CD14-positive monocyte (primary cell): Measurements from ENCODE around the gene SAFB2. TPM values are rescaled to one million over a fixed set of nuclear protein-coding genes. Genes with fewer than 3 reads are reported as not detected.

Experiments used
- DNase-seq, 3 donors: peaks; one replicate each; pipeline ENCODE4 v3.0.0-alpha.2; 2011 to 2022
- H2AFZ ChIP-seq: 2 replicates; pipeline ENCODE4 v1.6.0; 2012; ENCODE audit warnings: mild to moderate bottlenecking, low read depth, low read length, inconsistent platforms; ENCODE audit not compliant: insufficient read depth, poor library complexity, severe bottlenecking
- H3K27ac ChIP-seq, 2 donors: 1 replicate in 1 of 2; 2 replicates in 1 of 2; pipeline ENCODE4 v1.5.1; 2012 to 2013; ENCODE audit warnings: low read length in 2 of 2, control low read depth in 1 of 2, inconsistent platforms in 1 of 2, low read depth in 1 of 2, mild to moderate bottlenecking in 1 of 2
- H3K27me3 ChIP-seq, 2 donors: one replicate each; pipeline versions ENCODE4 v1.6.0 to v1.6.1; 2011 to 2013; ENCODE audit warnings: low read length in 2 of 2; ENCODE audit not compliant: control insufficient read depth in 2 of 2, insufficient read depth in 2 of 2
- H3K36me3 ChIP-seq, 2 donors: replicated peaks in 1 of 2; 1 replicate in 1 of 2; 2 replicates in 1 of 2; pipeline versions ENCODE4 v1.5.1 to v1.6.1; 2012 to 2013; ENCODE audit warnings: low read length in 2 of 2, control low read depth in 1 of 2, inconsistent platforms in 1 of 2, mild to moderate bottlenecking in 1 of 2; ENCODE audit not compliant: insufficient read depth in 2 of 2, control insufficient read depth in 1 of 2
- H3K4me1 ChIP-seq, 2 donors: 1 replicate in 1 of 2; 2 replicates in 1 of 2; pipeline versions ENCODE4 v1.5.1 to v1.6.1; 2012 to 2013; ENCODE audit warnings: low read length in 2 of 2, control low read depth in 1 of 2, inconsistent platforms in 1 of 2, mild to moderate bottlenecking in 1 of 2, moderate library complexity in 1 of 2; ENCODE audit not compliant: insufficient read depth in 2 of 2, control insufficient read depth in 1 of 2
- H3K4me2 ChIP-seq: replicated peaks from 2 replicates; pipeline ENCODE3; 2012; ENCODE audit warnings: low read length, moderate library complexity, mild to moderate bottlenecking; ENCODE audit not compliant: poor library complexity, severe bottlenecking; ENCODE audit errors: extremely low read depth
- H3K4me3 ChIP-seq, 3 experiments: fragments of 200-600 bp in 1 of 3; sonication (generic) in 1 of 3; replicated peaks in 1 of 3; 1 replicate in 2 of 3; 2 replicates in 1 of 3; pipeline ENCODE4 v1.5.1; 2011 to 2013; ENCODE audit warnings: low read length in 3 of 3, mild to moderate bottlenecking in 3 of 3, control low read depth in 2 of 3, low read depth in 2 of 3, inconsistent platforms in 1 of 3, moderate library complexity in 1 of 3
- H3K79me2 ChIP-seq: 2 replicates; pipeline ENCODE4 v1.6.0; 2012; ENCODE audit warnings: mild to moderate bottlenecking, control low read depth, inconsistent platforms, low read length, moderate library complexity; ENCODE audit not compliant: insufficient read depth
- H3K9ac ChIP-seq: 2 replicates; pipeline ENCODE4 v1.6.0; 2017; ENCODE audit warnings: low read length, mild to moderate bottlenecking; ENCODE audit not compliant: insufficient read depth, poor library complexity, severe bottlenecking
- H3K9me3 ChIP-seq, 2 donors: replicated peaks in 1 of 2; 1 replicate in 1 of 2; 2 replicates in 1 of 2; pipeline versions ENCODE4 v1.5.1 to v1.6.1; 2012 to 2013; ENCODE audit warnings: low read length in 2 of 2, control low read depth in 1 of 2; ENCODE audit not compliant: control insufficient read depth in 1 of 2, insufficient read depth in 1 of 2
- H4K20me1 ChIP-seq: 2 replicates; pipeline ENCODE4 v1.6.0; 2012; ENCODE audit warnings: mild to moderate bottlenecking, low read length, control low read depth, moderate library complexity; ENCODE audit not compliant: insufficient read depth
- H3K27ac Mint-ChIP-seq, 7 donors: one replicate each; pipeline ENCODE4 v1.8.0; 2020; ENCODE audit warnings: mild to moderate bottlenecking in 7 of 7, mixed read lengths in 7 of 7, moderate library complexity in 6 of 7, inconsistent platforms in 2 of 7
- H3K27me3 Mint-ChIP-seq, 3 donors: one replicate each; pipeline ENCODE4 v1.8.0; 2021 to 2022; ENCODE audit warnings: low read depth in 3 of 3, mild to moderate bottlenecking in 3 of 3, mixed read lengths in 3 of 3, moderate library complexity in 3 of 3, inconsistent platforms in 1 of 3
- H3K36me3 Mint-ChIP-seq, 2 donors: one replicate each; pipeline ENCODE4 v1.8.0; 2020; ENCODE audit warnings: mixed read lengths in 2 of 2, inconsistent platforms in 1 of 2, mild to moderate bottlenecking in 1 of 2
- H3K4me1 Mint-ChIP-seq: one replicate; pipeline ENCODE4 v1.8.0; 2020; ENCODE audit warnings: mild to moderate bottlenecking, mixed read lengths
- H3K4me3 Mint-ChIP-seq, 2 donors: one replicate each; pipeline ENCODE4 v1.8.0; 2020; ENCODE audit warnings: mild to moderate bottlenecking in 2 of 2, mixed read lengths in 2 of 2, moderate library complexity in 1 of 2
- H3K9me3 Mint-ChIP-seq, 7 donors: one replicate each; pipeline ENCODE4 v1.8.0; 2020 to 2022; ENCODE audit warnings: mixed read lengths in 7 of 7, mild to moderate bottlenecking in 6 of 7, moderate library complexity in 6 of 7, inconsistent platforms in 2 of 7
- WGBS: methylation state at CpG from one replicate; pipeline ENCODE4 v1.1.5; 2013; ENCODE audit warnings: missing lambda C conversion rate; ENCODE audit not compliant: insufficient coverage; 5-methylcytosine and 5-hydroxymethylcytosine counted together
- intact Hi-C, 2 donors: fragments of 100-400 bp; cut with micrococcal nuclease; formaldehyde crosslinking; loops; one replicate each; pipeline versions ENCODE4 v1.15.0 to v1.15.1; 2023
- polyA plus RNA-seq, 3 donors: library from polyadenylated mRNA; depleted of rRNA in 1 of 3; unstranded in 2 of 3; stranded (reverse) in 1 of 3; fragments of 300-500 nt in 2 of 3; fragments of >200 nt in 1 of 3; fragmentation: Illumina TruSeq in 2 of 3; gene quantifications; 1 replicate in 2 of 3; 2 replicates in 1 of 3; pipeline ENCODE4 v1.2.3, GENCODE V29; 2012 to 2021
- TF ChIP-seq, protein P1 (sequence below): fragments of 200-600 bp; IDR thresholded peaks from one replicate; pipeline ENCODE4 v1.8.0; 2022; ENCODE audit warnings: antibody characterized with exemption, mild to moderate bottlenecking

Gene SAFB2
- polyA plus RNA-seq, 3 donors = 7.5 to 53.4 (median 14.7) TPM

DNA sequence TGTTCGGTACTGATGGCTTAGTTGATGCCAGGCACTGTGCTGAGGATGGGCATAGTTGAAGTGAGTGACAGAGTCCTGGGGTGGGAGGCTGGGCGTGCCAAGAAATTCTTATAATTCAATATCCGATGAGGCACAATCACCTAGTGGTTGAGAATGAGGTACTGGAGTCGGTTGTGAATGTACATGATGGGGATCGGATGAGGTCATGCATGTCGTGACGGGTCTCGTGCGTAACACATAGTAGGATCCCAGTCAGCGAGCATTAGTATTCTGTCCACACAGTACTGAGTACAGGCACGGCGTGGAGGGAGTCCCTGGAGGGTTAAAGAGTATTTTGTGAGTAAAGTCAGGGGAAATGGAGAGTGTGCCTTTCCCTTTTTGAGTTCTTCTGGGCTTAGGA, 3.1 kb upstream of the SAFB2 start:
- DNase-seq = no peak
- WGBS = 95% methylated on average over 12 of the region's 12 CpGs
- Mint-ChIP-seq H3K27ac (peak overlapping the region; percentile 16 to 99 (median 90)), H3K36me3 (peaks cover 38 to 57% of the 10 kb centered on the region in 2 donors), H3K27me3 (peaks cover 0 to 2% (median 0%) of the 10 kb centered on the region in 3 donors), H3K9me3 (peaks cover 0 to 7% (median 0%) of the 10 kb centered on the region in 7 donors), H3K4me3 (no peak overlapping the region), H3K4me1 (peaks cover 64% of the 10 kb centered on the region)
- Histone ChIP-seq H3K36me3 (peaks cover 24 to 43% of the 10 kb centered on the region in 2 donors), H2AFZ (no peak overlapping the region), H3K79me2 (peaks cover 97% of the 10 kb centered on the region), H3K27ac (peak overlapping the region in 1 of 2 donors; percentile 92), H3K4me2 (peak overlapping the region; percentile 97), H4K20me1 (peaks cover 86% of the 10 kb centered on the region), H3K9ac (no peak overlapping the region), H3K4me3 (peak overlapping the region in 1 of 3 experiments; percentile 98), H3K9me3 (no peaks in the 10 kb centered on the region), H3K27me3 (no peaks in the 10 kb centered on the region), H3K4me1 (peaks cover 66 to 76% of the 10 kb centered on the region in 2 donors)
- TF ChIP-seq, protein P1, sequence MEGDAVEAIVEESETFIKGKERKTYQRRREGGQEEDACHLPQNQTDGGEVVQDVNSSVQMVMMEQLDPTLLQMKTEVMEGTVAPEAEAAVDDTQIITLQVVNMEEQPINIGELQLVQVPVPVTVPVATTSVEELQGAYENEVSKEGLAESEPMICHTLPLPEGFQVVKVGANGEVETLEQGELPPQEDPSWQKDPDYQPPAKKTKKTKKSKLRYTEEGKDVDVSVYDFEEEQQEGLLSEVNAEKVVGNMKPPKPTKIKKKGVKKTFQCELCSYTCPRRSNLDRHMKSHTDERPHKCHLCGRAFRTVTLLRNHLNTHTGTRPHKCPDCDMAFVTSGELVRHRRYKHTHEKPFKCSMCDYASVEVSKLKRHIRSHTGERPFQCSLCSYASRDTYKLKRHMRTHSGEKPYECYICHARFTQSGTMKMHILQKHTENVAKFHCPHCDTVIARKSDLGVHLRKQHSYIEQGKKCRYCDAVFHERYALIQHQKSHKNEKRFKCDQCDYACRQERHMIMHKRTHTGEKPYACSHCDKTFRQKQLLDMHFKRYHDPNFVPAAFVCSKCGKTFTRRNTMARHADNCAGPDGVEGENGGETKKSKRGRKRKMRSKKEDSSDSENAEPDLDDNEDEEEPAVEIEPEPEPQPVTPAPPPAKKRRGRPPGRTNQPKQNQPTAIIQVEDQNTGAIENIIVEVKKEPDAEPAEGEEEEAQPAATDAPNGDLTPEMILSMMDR = no peak
- intact Hi-C loops = no loop called here

DNA sequence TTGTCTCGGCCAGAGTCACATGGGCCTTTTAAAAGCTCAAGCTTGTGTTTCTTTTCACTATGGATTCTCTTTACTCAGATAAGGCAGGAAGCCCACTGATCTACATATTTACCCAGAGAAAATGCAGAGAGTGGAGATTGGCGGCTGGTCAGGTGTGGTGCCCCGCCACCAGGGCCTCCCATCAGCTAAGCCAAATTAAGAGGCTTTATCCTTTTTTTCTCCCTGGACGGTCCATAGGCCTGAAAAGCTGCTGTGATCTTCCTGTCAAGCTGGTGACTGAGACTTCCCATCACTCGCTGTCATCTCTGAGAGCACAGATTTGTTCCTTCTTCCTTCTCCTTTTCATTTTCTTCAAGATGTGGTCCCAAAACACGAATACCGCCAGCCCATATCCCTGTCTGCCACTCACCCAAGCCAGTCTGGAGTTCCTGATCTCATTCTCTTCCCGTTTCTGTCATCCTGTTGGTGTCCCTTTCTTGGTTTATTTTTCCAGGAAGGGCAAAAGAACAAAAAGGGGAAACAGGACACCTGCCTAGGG, 2.2 kb upstream of the SAFB2 start:
- no peaks in the 10 kb centered on the region for H3K27me3 ChIP-seq
- H3K4me3 ChIP-seq = peak overlapping the region; percentile 93 to 98 (median 96)

More for the DNA sequence above, 2.2 kb upstream of the SAFB2 start:
- H3K9ac ChIP-seq = peak overlapping the region; percentile 95
- peak in 2 of 3 donors; percentile 33 to 36 for DNase-seq
- intact Hi-C loops = no loop called here
- peaks cover 66 to 83% of the 10 kb centered on the region in 2 donors for H3K4me1 ChIP-seq
- TF ChIP-seq, protein P1 = no peak
- peak overlapping the region; percentile 97 for H3K4me2 ChIP-seq
- Mint-ChIP-seq H3K4me1 (peaks cover 69% of the 10 kb centered on the region), H3K27me3 (peaks cover 0 to 2% (median 0%) of the 10 kb centered on the region in 3 donors), H3K36me3 (peaks cover 41 to 56% of the 10 kb centered on the region in 2 donors), H3K27ac (peak overlapping the region; percentile 65 to 99 (median 91)), H3K9me3 (peaks cover 0 to 7% (median 0%) of the 10 kb centered on the region in 7 donors), H3K4me3 (peak overlapping the region; percentile 99)
- 39% methylated on average over 3 of the region's 8 CpGs for WGBS
- H3K27ac ChIP-seq = peak overlapping the region; percentile 88 to 92
- peaks cover 28 to 44% of the 10 kb centered on the region in 2 donors for H3K36me3 ChIP-seq
- H2AFZ ChIP-seq = no peak overlapping the region
- H3K9me3 ChIP-seq = no peaks in the 10 kb centered on the region
- peaks cover 97% of the 10 kb centered on the region for H3K79me2 ChIP-seq
- H4K20me1 ChIP-seq = peaks cover 77% of the 10 kb centered on the region
